Kidney tubule cell (primary cell): Measurements from ENCODE around the gene EIF5.

Source experiments
- DNase-seq: peaks from one replicate; pipeline ENCODE4 v3.0.0-alpha.2; 2018; ENCODE audit warnings: low spot score

EIF5 gene

DNA sequence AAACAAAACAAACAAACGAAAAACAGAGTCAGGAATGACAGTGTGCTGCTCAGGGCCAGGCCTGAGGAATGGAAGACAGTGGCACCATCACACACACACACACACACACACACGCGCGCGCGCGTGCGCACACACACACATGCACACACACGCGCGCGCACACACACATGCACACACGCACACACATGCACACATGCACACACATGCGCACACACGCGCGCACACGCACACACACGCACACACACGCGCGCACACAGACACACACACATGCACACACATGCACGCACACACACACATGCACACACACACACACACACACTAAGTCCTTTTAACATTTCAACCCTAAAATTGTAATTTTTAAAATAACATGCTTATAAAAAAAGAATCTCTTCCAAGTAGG lies 38.0 kb downstream of the EIF5 start:
- no peak for DNase-seq

DNA sequence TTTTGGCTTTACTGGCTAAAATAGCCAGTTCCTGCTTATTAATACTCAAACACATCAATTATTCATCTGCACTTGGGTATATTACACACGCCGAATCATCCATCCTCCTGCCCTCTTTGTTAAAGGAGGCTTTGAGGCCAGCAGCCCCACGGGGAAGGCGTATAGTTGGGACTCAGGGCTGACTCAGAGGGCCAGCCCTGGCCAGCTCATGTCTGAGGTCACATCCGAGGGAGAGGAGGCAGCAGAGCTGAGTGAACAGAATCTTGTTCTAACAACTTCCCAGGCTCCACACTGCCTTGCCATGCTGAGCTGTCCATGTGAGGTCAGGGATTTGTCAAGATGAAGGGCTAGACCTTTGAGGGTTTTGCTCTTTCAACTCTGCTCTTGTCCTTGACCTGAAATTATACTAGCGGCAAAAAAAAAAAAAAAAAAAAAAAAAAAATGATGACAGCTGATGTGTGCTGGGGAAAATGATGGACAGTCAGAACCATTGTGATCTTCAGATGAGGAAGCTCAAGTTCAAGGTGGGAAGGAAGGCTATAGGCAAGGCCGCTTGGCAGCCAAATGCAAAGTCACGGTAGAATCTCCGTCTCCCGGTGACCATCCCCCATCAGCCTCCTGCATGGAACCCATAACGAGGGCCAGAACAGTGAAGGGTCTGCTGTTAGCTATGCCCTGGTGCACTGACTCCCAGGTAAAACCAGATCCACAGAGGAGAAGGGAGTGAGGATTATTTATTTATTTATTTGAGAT lies 38.7 kb downstream of the EIF5 start:
- DNase-seq: peak; percentile 98

DNA sequence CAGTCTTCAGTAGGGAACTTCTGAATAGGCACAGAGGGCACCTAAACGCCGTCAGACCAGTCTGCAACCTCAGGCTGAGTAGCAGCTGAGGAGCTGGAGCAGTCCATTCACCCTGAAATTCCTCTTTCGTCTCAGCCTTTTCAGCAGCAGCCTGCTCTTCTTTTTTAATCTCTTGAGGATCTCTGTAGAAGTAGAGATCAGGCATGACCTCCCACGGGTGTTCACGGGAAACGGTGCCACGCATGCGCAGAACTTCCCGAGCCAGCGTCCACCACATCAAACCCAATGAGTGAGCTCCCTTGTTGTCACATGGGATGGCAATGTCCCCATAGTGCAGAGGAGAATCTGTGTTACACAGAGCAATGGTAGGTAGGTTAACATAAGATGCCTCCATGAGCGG lies 40.1 kb downstream of the EIF5 start:
- DNase-seq: no peak

DNA sequence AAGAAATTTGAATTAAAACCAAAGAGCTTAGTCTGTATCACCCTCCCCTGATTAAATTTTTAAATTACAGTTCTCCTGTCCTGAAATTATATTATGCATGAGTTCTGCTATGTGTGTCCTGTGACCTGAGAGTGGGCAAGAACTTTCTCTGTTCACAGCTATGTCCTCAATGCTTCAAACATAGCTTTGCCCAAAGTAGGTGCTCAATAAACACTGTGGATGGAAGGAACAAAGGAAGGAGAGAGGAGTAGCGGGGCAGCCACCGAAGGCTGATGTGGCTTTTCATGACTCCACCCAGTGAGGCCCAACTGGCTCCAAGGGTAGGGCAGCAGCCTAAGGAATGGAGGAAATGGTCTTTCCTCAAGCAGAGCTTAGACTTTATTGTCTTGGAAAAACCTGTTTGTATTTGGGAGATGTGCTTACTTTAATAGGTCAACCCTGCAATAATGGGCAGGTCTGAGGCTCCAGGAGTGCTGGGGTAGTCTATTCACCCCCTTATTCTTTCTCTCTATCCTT lies 43.5 kb downstream of the EIF5 start:
- no peak for DNase-seq

DNA sequence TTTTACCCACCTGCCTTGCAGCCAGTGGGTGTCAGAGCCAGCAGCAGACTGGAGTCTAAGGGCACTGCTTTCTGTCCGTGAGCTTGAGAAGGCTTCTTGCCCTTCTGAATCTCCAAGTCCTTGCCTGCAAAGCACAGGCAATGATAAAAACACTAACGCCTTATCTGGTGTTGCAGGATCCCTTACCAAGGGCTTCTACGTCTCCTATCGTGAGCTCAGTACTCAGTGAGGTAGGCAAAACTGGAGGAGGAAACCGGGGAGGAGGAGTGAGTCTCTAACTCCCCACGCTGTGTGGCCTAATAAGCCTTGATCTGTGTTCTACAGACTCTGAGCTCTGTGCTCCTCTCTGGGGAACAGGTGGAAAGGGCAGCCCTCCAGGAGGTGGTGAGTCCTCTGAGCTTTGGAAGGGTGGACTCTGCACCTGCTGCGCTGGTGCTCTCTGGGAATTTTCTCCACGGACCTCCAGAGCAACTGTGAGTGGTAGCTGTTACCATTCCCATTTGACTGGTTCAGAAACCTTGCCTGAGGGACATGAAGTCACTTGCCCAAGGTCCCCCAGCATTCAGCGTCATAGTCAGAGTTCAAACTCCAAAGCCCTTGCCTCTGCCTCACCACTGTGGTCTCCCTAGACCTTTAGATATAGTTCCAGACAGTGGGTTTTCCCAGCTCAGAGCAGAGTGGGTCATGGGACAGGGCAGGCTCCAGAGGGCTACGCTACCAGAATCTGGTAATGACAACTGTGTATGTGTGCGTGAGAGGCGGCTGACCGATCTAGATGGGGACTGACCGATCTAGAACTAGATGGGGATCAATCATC lies 44.2 kb downstream of the EIF5 start:
- DNase-seq: no peak

DNA sequence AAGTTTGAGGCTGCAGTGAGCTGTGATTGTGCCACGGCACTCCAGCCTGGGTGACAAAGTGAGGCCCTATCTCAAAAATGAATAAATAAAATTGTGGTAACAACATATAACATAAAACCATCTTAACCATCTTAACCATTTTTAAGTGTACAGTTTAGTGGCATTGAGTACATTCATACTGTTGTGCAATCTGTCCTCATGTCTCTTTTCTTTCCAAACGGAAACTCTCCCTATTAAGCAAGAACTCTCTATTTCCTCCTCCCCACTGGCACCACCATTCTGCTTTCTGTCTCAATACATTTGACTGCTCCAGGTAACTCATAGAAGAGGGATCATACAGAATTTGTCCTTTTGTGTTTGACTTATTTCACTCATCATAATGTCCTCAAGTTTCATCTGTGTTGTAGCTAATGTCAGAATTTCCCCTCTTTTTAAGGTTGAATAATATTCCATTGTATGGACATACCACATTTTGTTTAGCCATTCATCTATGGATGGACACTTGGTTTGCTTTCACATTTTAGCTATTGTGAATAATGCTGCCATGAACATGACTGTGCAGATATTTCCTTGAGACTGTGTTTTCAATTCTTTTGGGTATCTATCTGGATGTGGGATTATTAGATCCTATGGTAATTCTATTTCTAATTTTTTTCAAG lies 46.8 kb downstream of the EIF5 start:
- no peak for DNase-seq

DNA sequence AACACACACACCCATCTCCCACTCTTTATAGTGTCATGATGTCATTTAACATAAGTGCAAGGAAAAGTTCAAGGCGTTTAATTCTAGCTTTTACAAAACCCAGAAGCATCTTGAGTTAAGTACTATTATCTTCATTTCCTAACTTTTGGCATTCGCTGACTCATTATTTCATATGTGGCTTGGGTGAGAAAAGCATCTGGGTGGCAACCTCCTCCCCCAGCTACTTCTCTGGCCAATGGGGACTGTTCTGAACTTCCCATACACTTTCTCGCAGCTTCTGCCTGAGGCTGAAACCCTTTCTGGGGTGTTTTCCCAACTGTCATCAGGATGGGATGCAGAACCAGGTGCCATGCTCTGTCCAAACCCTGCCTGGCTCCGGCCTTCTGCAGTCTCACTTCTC lies 48.3 kb downstream of the EIF5 start:
- DNase-seq: peak; percentile 19

DNA sequence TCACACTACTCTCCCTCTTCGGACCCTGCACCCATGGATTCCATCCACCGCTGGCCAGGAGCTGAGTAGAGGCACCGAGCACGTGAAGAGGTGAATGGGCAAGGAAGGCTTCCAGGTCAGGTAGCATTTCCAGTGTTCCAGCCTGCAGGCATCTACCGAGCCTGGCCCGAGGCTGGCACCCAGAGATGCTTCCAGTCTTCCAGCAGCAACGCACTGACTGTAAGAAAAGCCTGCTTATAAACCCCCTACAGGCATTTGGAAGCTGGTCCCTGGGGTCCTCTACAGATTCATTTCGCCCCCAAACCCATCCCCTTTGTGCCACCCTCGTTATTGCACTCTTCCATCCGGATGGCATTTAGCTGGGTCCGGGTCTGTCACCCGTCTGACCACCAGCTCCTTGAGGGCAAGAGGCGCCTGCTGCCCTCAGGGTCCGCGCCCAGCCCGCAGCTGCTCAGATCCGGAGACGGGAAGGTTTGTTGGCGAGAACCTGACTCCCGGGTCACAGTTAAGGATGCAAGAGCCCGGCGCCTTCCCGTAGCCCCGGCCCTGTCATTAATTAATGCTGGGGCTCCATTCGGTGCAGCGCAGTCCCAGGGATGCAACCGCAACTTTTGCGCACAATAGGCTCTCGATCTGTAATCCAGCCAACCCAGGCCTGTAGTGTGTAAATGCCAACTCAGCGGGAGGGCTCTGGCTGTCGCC lies 50.6 kb downstream of the EIF5 start:
- no peak for DNase-seq

DNA sequence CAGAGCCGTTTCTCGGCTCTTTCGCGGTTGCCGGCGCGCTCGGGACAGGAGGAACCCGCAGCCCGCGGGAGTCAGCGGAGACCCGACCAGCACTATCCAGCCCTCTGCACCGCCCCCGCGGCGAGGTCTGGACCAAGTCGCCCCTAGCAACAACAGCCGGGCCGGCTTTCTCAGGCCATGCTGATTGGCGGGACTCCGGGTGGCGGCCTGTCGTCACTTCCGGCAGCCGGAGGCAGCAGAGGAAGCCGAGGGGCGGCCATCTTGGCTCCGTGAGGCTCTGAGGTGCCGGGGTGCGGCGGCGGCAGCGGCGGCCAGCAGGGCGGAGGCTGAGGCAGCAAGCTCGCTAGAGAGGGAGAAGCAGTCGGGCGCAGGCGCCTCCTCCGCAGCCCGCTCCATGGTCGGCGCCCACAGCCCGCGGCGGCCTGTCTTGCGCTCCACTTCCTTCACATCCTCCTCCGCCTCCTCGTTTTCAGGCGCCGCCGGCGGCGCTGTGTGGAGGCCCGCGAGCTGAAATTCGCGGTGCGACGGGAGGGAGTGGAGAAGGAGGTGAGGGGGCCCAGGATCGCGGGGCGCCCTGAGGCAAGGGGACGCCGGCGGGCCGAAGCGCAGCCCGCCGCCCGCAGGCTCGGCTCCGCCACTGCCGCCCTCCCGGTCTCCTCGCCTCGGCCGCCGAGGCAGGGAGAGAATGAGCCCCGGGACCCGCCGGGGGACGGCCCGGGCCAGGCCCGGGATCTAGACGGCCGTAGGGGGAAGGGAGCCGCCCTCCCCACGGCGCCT lies 51.3 kb downstream of the EIF5 start, which contains the start of gene MARK3:
MARK3 (plus strand) TSS at position 264 of the 777 bp plus-strand sequence. CDS start 615 bp downstream, outside the sequence.
- DNase-seq: peak; percentile 97

DNA sequence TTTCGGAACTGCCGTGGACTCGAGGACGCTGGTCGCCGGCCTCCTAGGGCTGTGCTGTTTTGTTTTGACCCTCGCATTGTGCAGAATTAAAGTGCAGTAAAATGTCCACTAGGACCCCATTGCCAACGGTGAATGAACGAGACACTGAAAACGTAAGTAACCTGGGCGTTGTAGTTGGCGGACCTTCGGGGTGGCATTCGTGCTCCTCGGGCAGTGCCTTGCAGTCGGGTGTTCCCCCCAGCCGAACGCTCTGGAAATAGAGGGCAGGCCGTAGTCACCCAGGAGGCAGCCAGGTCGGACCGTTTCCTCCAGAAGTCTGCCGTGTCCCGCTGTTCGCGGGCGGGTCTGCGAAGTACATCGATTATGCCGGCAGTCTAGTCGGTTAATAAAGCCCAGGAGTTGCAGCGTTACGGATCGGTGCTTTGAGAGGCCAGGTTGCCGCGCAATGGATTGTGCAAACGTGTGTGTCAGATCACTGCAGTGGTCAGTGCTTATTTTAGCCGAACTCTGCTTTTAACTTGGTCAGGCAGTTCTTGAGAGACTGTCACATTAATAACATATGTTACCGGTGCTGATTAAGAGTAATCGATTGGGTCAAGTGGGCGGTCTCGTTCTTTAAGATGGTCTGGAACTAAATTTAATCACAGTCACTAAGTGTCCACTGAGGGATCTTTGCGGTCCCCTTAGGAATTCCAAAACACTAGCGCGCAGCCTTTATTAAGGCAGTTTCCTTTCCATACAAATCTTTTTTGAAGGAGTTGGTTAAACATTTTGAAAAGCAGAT lies 52.1 kb downstream of the EIF5 start:
- peak; percentile 72 for DNase-seq

DNA sequence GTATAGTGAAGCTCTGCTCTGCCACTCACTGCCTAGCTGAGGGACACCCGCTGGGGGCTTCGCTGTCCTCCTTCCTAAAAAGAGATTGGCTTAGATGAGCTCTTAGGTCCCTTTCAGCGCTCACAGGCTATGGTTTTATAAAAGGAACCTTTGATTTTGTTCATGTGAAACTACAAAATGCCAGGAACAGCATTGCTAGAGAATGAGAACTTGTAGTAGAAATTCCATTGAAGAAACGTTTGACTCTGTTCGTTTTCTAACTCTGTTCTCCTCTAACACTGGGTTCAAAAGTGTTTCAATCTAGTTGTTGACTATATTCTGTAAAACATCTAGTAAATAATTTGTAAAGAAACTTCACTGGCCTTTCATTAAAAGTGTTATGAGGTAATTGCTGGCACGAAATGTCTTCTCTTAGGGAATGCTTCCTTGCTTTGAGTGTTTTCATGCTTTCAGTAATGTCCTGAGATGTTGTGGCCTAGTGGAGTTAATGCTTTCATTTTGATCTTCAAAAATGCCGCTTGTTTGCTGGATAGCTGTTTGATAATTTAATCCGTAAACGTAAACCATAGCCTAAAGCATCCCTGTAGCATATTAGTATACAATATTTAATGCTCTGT lies 52.8 kb downstream of the EIF5 start:
- peak; percentile 22 for DNase-seq

DNA sequence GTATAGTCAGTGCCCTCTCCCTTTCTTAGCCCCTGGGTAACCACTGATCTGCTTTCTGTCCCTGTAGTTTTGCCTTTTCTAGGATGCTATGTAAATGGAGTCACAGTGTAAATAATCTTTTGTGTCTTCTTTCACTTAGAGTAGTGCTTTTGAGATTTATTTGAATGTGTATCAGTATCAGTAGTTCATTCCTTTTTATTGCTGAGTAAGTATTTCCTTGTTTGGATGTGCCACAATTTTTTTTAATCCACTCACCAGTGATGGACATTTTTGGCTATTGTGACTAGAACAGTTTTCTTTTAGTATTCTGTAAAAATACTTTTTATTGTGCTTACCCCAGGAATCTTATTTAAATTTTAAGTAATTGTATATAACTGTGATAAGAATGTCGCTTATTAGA lies 54.6 kb downstream of the EIF5 start:
- no peak for DNase-seq

DNA sequence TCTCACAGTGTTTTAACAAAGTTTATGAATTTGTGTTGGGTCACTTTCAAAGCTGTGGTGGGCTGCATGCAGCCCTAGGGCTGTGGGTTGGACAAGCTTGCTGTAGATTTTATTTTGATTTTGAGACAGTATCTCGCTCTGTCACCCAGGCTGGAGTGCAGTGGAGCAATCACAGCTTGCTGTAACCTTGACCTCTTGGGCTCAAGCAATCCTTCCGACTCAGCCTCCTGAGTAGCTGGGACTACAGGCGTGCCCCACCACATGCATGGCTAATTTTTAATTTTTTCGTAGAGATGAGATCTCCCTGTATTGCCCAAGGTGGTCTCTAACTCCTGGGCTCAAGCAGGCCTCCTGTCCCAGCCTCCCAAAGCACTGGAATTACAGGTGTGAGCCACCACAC lies 56.6 kb downstream of the EIF5 start:
- DNase-seq: no peak

DNA sequence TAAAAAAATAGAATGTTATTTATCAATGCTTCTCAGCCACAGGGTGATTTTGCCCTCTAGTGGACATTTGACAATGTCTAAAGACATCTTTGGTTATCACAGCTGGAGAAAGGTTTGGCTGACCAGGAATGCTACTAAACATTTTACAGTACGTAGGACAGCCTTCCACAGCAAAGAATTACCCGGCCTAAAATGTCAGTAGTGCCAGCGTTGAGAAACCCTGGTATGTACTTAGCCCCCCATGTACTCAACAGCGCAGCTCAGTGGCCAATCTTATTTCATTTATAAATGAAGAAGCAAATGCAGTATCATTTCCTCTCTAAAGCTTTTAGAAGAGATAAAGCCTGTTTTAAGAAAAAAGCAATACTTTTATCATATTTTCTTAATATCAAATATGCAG lies 57.0 kb downstream of the EIF5 start:
- DNase-seq: peak; percentile 39

DNA sequence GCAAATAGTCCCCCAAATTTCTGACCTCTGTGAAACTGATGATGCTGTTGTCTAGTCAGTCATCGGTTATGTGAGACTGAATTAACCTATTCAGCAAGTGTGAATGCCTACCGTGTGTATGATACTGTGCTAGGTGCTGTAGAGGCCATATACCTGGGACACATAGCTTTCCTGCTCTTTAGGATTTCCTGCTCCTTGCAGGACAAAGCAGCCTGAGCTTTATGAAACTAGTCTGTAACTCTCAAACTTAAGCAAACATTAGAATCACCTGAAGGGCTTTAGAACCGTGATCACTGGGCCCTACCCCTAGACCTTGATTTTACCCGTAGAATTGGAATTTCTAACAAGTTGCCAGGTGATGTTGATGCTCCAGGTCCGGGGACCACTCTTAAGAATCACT lies 58.1 kb downstream of the EIF5 start:
- DNase-seq: no peak

DNA sequence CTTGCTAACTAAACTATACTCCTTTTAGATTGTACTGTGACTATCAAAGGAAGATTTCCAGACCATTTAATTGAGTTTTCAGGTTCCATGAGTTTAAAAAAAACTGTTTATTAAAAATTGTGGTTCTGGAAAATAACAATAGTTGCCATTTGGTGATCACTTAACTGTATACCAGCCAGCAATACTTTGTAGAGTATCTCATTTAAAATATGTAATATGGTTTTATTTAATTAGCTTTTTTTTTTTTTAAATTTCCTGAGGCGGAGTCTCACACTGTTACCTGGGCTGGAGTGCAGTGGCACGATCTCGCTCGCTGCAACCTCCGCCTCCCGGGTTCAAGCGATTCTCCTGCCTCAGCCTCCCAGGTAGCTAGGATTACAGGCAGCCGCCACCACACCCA lies 58.5 kb downstream of the EIF5 start:
- no peak for DNase-seq

DNA sequence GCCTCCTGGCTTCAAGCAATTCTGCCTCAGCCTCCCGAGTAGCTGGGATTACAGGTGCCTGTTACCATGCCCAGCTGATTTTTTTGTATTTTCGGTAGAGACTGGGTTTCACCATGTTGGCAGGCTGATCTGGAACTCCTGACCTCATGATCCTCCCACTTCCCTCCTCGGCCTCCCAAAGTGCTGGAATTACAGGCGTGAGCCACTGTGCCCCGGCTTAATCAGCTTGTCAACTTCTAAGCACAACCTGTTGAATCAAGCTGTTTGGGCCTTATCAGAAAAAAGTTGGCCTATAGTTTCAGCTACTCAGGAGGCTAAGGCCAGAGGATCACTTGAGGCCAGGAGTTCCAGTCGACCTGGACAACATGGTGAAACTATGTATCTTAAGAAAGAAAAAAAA lies 59.0 kb downstream of the EIF5 start:
- no peak for DNase-seq

DNA sequence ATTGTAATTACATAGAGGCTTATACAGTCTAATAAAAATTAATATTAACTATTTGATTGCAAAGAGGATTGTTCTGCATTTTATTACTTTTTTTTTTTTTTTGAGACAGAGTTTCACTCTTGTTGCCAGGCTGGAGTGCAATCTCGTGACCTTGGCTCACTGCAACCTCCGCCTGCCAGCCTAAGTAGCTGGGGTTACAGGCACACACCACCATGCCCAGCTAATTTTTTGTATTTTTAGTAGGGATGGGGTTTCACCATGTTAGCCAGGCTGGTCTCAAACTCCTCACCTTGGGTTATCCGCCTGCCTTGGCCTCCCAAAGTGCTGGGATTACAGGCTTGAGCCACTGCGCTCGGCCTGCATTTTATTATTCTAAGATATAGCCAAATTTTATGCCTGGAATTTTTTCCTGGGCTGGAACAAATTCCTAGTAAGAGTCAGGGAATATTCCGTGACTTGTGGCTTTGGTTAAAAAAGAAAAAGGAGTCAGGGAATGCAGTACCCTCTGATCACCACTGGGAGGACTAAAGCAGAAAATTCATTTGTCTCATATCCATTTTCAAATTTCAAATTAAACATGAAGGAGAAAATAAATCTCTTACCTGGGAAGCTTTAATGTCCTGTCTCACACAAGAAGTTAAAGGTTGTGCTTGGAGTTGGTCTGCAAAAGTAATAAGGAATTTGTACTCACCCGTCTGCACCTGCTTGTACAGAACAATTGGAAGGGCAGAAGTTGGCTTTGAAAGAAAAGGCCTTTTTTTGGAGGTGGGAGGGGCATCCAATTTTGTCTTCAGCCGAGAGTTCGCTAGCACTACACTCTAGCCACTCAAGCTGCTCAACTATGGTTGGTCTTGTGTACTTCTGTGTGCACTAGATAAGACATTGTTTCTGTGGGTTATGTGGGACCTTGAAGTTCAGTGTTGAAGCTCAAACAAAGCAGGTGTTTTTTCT lies 59.9 kb downstream of the EIF5 start:
- peak; percentile 49 for DNase-seq
